ENCODE data around the gene QDPR. TPM values are rescaled to one million over a fixed set of nuclear protein-coding genes. Genes with fewer than 3 reads are reported as not detected.
A peak's percentile ranks its signal among the peaks of the same experiment; 100 is the strongest.

QDPR gene
- total RNA-seq, 2 experiments from 2014 or later, result 31.5 to 31.6 TPM

- CTCF ChIA-PET, result interaction anchor here (1.0 to 1.8 kb wide), 2 partner anchors 32 to 157 kb away, joined by 4 read pairs; no protein-coding TSS in a partner anchor
- no peak for TF ChIP-seq CTCF (IDR thresholded peaks at IDR 0.05)
- Mint-ChIP-seq H3K4me3 (no peak overlapping the region), H3K9me3 (no peaks in the 10 kb centered on the region), H3K27me3 (no peaks in the 10 kb centered on the region), H3K36me3 (ENCODE audit: low read depth) (peaks cover 54% of the 10 kb centered on the region), H3K27ac (no peak overlapping the region), H3K4me1 (ENCODE audit: low read depth) (peaks cover 26% of the 10 kb centered on the region)
- intact Hi-C loops (cut with micrococcal nuclease), result no loop called here
- POLR2A ChIA-PET, result no interaction called here
- no peak for ATAC-seq
- no peak for DNase-seq
These were observed 7.8 kb downstream of the QDPR start for GRCh38 chr4:17504081-17504480.

GRCh38 chr4:17502756-17503155 is 9.1 kb downstream of the QDPR start:
- Mint-ChIP-seq H3K4me3 (no peak overlapping the region), H3K27me3 (no peaks in the 10 kb centered on the region), H3K9me3 (no peaks in the 10 kb centered on the region), H3K27ac (no peak overlapping the region), H3K4me1 (ENCODE audit: low read depth) (peaks cover 25% of the 10 kb centered on the region), H3K36me3 (ENCODE audit: low read depth) (peaks cover 56% of the 10 kb centered on the region)
- CTCF ChIA-PET, result no interaction called here
- intact Hi-C loops (cut with micrococcal nuclease), result no loop called here
- no peak for DNase-seq
- no peak for ATAC-seq
- POLR2A ChIA-PET, result no interaction called here
- no peak for TF ChIP-seq CTCF (IDR thresholded peaks at IDR 0.05)

- ATAC-seq (no peak), DNase-seq (no peak)
- Mint-ChIP-seq H3K27ac (peak overlapping the region; percentile 46), H3K27me3 (no peaks in the 10 kb centered on the region), H3K9me3 (no peaks in the 10 kb centered on the region), H3K36me3 (ENCODE audit: low read depth) (peaks cover 52% of the 10 kb centered on the region), H3K4me1 (ENCODE audit: low read depth) (peaks cover 20% of the 10 kb centered on the region), H3K4me3 (no peak overlapping the region)
- ChIA-PET POLR2A (no interaction called here), CTCF (interaction anchor here (1.0 kb wide), 1 partner anchor 28 kb away, joined by 4 read pairs; no protein-coding TSS in a partner anchor)
- no peak for TF ChIP-seq CTCF (IDR thresholded peaks at IDR 0.05)
- intact Hi-C loops (cut with micrococcal nuclease), result no loop called here
These were observed 11.3 kb downstream of the QDPR start for GRCh38 chr4:17500574-17500973.

- no peak overlapping the region for H3K27ac Mint-ChIP-seq
These were observed 13.9 kb downstream of the QDPR start for GRCh38 chr4:17497890-17498523.

More at GRCh38 chr4:17497890-17498523, 13.9 kb downstream of the QDPR start:
- intact Hi-C loops (cut with micrococcal nuclease), result no loop called here
- peaks cover 27% of the 10 kb centered on the region for H3K4me1 Mint-ChIP-seq (ENCODE audit: low read depth)
- peaks cover 43% of the 10 kb centered on the region for H3K36me3 Mint-ChIP-seq (ENCODE audit: low read depth)
- DNase-seq (no peak), ATAC-seq (no peak)
- no peaks in the 10 kb centered on the region for H3K9me3 Mint-ChIP-seq
- H3K4me3 Mint-ChIP-seq, result no peak overlapping the region
- ChIA-PET POLR2A (no interaction called here), CTCF (no interaction called here)
- no peaks in the 10 kb centered on the region for H3K27me3 Mint-ChIP-seq
- no peak for TF ChIP-seq CTCF (IDR thresholded peaks at IDR 0.05)

Measured in activated CD8-positive, alpha-beta T cell treated with anti-CD3 and anti-CD28 coated beads for 36 hours (primary cell).